Neural progenitor cell (in vitro differentiated cells): ENCODE results near the gene MACROD2. TPM values are rescaled to one million over a fixed set of nuclear protein-coding genes. Genes with fewer than 3 reads are reported as not detected.
A peak's percentile ranks its signal among the peaks of the same experiment; 100 is the strongest.

Experiments
- DNase-seq: peaks from one replicate; pipeline ENCODE4 v3.0.0-alpha.2; 2016; ENCODE audit warnings: low spot score
- H2AFZ ChIP-seq: fragments of 200-600 bp; sonication (generic); replicated peaks from 2 replicates; pipeline ENCODE4 v1.6.1; 2016; ENCODE audit warnings: antibody characterized with exemption
- H3F3A ChIP-seq: fragments of 200-600 bp; sonication (generic); 2 replicates; pipeline ENCODE4 v1.6.1; 2016; ENCODE audit warnings: antibody characterized with exemption, low read depth
- H3K27ac ChIP-seq: fragments of 200-600 bp; sonication (generic); 2 replicates; pipeline ENCODE4 v1.5.1; 2016; ENCODE audit warnings: mild to moderate bottlenecking
- H3K27me3 ChIP-seq: fragments of 200-600 bp; sonication (generic); 2 replicates; pipeline ENCODE4 v1.6.1; 2016; ENCODE audit warnings: mild to moderate bottlenecking, moderate library complexity
- H3K36me3 ChIP-seq: fragments of 200-600 bp; sonication (generic); 2 replicates; pipeline ENCODE4 v1.5.1; 2016
- H3K4me1 ChIP-seq: fragments of 200-600 bp; sonication (generic); 2 replicates; pipeline ENCODE4 v1.6.1; 2016; ENCODE audit warnings: mixed run types
- H3K4me2 ChIP-seq: fragments of 200-600 bp; sonication (generic); 2 replicates; pipeline ENCODE4 v1.6.1; 2016
- H3K4me3 ChIP-seq: fragments of 200-600 bp; sonication (generic); 2 replicates; pipeline ENCODE4 v1.5.1; 2016
- H3K79me2 ChIP-seq: fragments of 200-600 bp; sonication (generic); 2 replicates; pipeline ENCODE4 v1.6.1; 2016; ENCODE audit warnings: low read depth
- H3K9ac ChIP-seq: fragments of 200-600 bp; sonication (generic); 2 replicates; pipeline ENCODE4 v1.6.1; 2016
- H3K9me3 ChIP-seq: fragments of 200-600 bp; sonication (generic); 2 replicates; pipeline ENCODE4 v1.5.1; 2016; ENCODE audit warnings: low read depth
- H4K20me1 ChIP-seq: fragments of 200-600 bp; sonication (generic); 2 replicates; pipeline ENCODE4 v1.6.1; 2016; ENCODE audit warnings: low read depth
- H3K27ac Mint-ChIP-seq: 3 replicates; pipeline ENCODE4 v1.8.0; 2021; ENCODE audit warnings: mixed read lengths
- H3K27me3 Mint-ChIP-seq: 2 replicates; pipeline ENCODE4 v1.8.0; 2022; ENCODE audit warnings: low read depth, mild to moderate bottlenecking, inconsistent platforms, moderate library complexity, mixed read lengths; ENCODE audit not compliant: insufficient read depth
- H3K36me3 Mint-ChIP-seq: 3 replicates; pipeline ENCODE4 v1.8.0; 2021; ENCODE audit warnings: mixed read lengths
- H3K4me1 Mint-ChIP-seq: 3 replicates; pipeline ENCODE4 v1.8.0; 2021; ENCODE audit warnings: mixed read lengths
- H3K4me3 Mint-ChIP-seq: 3 replicates; pipeline ENCODE4 v1.8.0; 2021; ENCODE audit warnings: mild to moderate bottlenecking, moderate library complexity, mixed read lengths
- H3K9me3 Mint-ChIP-seq: 3 replicates; pipeline ENCODE4 v1.8.0; 2020; ENCODE audit warnings: mixed read lengths
- EZH2 ChIP-seq: fragments of 200-600 bp; sonication (generic); IDR thresholded peaks from 2 replicates; pipeline ENCODE4 v1.6.1; 2017; ENCODE audit warnings: antibody characterized with exemption, mild to moderate bottlenecking, moderate library complexity
- EZH2phosphoT487 ChIP-seq: fragments of 200-600 bp; sonication (generic); IDR thresholded peaks from 2 replicates; pipeline ENCODE4 v1.6.1; 2017; ENCODE audit warnings: antibody characterized with exemption
- total RNA-seq: library from RNA; depleted of rRNA; stranded (reverse); fragments of >200 nt; gene quantifications from 2 replicates; pipeline ENCODE4 v1.2.3, GENCODE V29; 2015; ENCODE audit warnings: low replicate concordance
- TF ChIP-seq, protein P1 (sequence below): fragments of 200-600 bp; sonication (generic); IDR thresholded peaks from 2 replicates; pipeline ENCODE4 v1.5.1; 2017; ENCODE audit warnings: antibody characterized with exemption, mild to moderate bottlenecking

MACROD2 gene
- total RNA-seq, 1 donor from 2014 or later = 11.9 TPM

DNA sequence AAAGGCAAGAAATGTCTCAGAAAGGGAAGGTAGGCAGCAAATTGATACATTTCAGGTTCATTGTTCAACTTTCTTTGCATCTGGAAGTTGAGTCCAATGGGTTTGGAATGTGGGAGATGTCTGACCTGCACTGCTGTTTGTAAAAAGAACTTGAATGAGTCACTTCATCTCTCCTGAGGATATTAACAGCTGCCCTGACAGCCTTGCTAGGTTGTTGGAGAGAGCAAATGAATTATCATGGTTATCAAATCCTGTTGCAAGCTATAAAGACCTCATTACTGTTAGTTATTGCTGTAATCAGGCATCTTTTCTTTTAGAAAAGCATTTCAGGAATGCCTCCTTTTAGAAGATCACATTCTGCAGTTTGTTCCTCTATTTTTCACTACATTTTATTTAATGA lies 365.1 kb downstream of the MACROD2 start:
- Mint-ChIP-seq H3K9me3 (peaks cover 10% of the 10 kb centered on the region), H3K27ac (no peak overlapping the region), H3K4me1 (peaks cover 5% of the 10 kb centered on the region), H3K4me3 (no peak overlapping the region), H3K36me3 (peaks cover under 1% of the 10 kb centered on the region), H3K27me3 (peaks cover 3% of the 10 kb centered on the region)
- H3K4me2 ChIP-seq = no peak overlapping the region
- no peak overlapping the region for H2AFZ ChIP-seq
- H3K4me1 ChIP-seq = no peaks in the 10 kb centered on the region
- H3K27ac ChIP-seq = no peak overlapping the region
- DNase-seq = no peak
- no peak overlapping the region for H3K4me3 ChIP-seq
- no peaks in the 10 kb centered on the region for H3K9me3 ChIP-seq
- no peak overlapping the region for H3K9ac ChIP-seq
- TF ChIP-seq, protein P1, sequence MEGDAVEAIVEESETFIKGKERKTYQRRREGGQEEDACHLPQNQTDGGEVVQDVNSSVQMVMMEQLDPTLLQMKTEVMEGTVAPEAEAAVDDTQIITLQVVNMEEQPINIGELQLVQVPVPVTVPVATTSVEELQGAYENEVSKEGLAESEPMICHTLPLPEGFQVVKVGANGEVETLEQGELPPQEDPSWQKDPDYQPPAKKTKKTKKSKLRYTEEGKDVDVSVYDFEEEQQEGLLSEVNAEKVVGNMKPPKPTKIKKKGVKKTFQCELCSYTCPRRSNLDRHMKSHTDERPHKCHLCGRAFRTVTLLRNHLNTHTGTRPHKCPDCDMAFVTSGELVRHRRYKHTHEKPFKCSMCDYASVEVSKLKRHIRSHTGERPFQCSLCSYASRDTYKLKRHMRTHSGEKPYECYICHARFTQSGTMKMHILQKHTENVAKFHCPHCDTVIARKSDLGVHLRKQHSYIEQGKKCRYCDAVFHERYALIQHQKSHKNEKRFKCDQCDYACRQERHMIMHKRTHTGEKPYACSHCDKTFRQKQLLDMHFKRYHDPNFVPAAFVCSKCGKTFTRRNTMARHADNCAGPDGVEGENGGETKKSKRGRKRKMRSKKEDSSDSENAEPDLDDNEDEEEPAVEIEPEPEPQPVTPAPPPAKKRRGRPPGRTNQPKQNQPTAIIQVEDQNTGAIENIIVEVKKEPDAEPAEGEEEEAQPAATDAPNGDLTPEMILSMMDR = no peak
- TF ChIP-seq EZH2 (no peak), EZH2phosphoT487 (no peak)
- H3K36me3 ChIP-seq = no peaks in the 10 kb centered on the region
- H4K20me1 ChIP-seq = no peaks in the 10 kb centered on the region
- H3F3A ChIP-seq = no peaks in the 10 kb centered on the region
- H3K27me3 ChIP-seq = no peaks in the 10 kb centered on the region
- no peaks in the 10 kb centered on the region for H3K79me2 ChIP-seq

DNA sequence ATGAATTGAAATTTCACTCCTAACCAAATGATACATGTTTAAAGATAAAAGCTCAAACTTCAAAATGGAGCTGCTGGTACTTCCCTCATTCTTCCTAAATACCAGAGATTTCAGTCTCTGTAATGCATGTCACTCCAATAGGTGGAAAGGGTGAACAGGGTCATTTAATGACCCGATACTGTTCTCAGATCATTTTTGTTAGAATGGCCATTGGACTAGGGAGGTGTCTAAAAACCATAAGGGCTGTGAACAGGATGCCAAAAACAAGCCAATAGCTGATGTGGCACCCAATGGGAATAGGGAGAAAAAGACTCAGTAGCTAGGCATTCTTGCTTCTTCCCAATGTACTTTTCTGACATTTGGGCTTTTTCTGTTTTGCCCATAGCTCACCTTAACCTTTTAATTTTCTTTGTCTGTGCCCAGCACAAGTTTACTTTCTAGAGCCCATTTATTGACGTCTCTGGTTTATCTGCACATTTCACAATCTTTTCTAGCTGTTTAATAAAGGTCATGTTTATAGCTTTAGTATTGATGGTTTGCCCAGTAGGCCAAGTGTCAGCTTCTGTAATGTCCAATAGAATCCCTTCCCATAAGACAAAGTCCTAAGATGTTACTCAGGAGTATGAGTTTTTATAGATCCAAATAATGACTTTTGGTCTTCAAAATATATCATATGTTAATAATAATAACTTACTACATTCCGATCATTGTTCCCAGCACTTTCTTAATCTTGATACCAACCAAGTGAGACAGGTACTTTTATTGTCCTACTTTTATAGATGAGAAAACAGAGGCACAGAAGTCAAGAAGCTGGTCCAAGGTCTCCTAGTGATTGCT lies 366.4 kb downstream of the MACROD2 start:
- Histone ChIP-seq H3K27me3 (no peaks in the 10 kb centered on the region), H3K36me3 (no peaks in the 10 kb centered on the region), H3K27ac (no peak overlapping the region), H3K4me2 (no peak overlapping the region), H4K20me1 (no peaks in the 10 kb centered on the region), H3K4me1 (no peaks in the 10 kb centered on the region), H3K9me3 (no peaks in the 10 kb centered on the region), H2AFZ (no peak overlapping the region), H3K79me2 (no peaks in the 10 kb centered on the region), H3K4me3 (no peak overlapping the region), H3K9ac (no peak overlapping the region), H3F3A (no peaks in the 10 kb centered on the region)
- Mint-ChIP-seq H3K36me3 (peaks cover 5% of the 10 kb centered on the region), H3K27me3 (peaks cover 3% of the 10 kb centered on the region), H3K9me3 (peaks cover 18% of the 10 kb centered on the region), H3K4me3 (no peak overlapping the region), H3K4me1 (no peaks in the 10 kb centered on the region), H3K27ac (no peak overlapping the region)
- no peak for TF ChIP-seq EZH2
- DNase-seq = no peak

DNA sequence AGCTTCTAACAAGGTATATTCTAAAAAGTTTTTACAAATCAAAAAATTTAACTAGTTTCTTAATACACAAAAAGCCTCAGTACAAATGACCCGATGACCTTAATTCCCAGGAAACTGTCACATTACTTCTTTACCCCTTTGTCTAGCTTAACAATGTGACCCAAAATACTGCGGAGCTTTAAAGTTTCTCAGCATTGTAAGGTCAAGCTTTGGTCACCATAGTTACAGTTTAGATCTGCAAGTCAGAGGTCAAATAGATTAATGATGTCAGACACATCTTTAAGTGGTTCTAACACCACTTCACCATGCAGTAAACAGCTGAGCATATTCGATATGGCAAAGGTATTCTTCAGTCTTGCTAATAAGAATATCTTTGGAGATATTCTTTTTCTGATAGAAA lies 378.9 kb downstream of the MACROD2 start:
- Histone ChIP-seq H3K79me2 (no peaks in the 10 kb centered on the region), H4K20me1 (no peaks in the 10 kb centered on the region), H3K9ac (no peak overlapping the region), H2AFZ (no peak overlapping the region), H3K36me3 (no peaks in the 10 kb centered on the region), H3K4me3 (peak overlapping the region; percentile 4), H3K9me3 (no peaks in the 10 kb centered on the region), H3K27me3 (no peaks in the 10 kb centered on the region), H3K4me1 (peaks cover 76% of the 10 kb centered on the region), H3F3A (peaks cover 8% of the 10 kb centered on the region), H3K27ac (no peak overlapping the region), H3K4me2 (peak overlapping the region; percentile 77)
- Mint-ChIP-seq H3K27me3 (peaks cover 5% of the 10 kb centered on the region), H3K36me3 (no peaks in the 10 kb centered on the region), H3K4me3 (peak overlapping the region; percentile 15), H3K27ac (peak overlapping the region; percentile 69), H3K9me3 (peaks cover under 1% of the 10 kb centered on the region), H3K4me1 (peaks cover 57% of the 10 kb centered on the region)
- TF ChIP-seq EZH2 = no peak
- TF ChIP-seq, protein P1 = no peak
- TF ChIP-seq EZH2phosphoT487 = no peak
- peak; percentile 86 for DNase-seq

DNA sequence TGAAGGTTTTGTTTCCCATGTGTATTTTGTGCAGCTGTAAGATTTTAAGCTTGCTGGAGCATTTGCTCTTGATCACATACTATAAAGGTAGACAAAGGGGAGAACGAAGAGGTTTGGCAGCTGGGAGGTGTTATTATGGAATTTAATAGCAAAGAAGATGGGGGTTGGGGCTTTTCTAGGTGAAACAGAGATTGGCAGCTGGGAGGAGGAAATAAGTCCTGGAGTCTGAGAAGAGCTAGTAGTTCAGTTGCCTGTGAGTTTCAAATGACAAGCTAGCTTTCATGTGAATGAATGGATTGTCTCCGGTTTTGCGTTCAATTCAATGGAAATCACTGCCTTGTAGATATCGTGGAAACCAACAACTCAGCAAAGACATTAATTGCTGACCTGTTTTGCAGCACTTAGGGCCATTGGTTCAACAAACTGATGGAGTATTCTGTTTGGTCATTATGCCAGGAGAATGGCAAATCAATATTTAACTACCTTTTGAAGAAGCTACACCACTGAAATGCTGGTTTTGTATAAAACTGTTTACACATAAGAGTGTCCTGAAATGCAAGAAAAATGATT lies 380.2 kb downstream of the MACROD2 start:
- Mint-ChIP-seq H3K27ac (peak overlapping the region; percentile 76), H3K27me3 (peaks cover 5% of the 10 kb centered on the region), H3K4me3 (peak overlapping the region; percentile 62), H3K9me3 (no peaks in the 10 kb centered on the region), H3K4me1 (peaks cover 57% of the 10 kb centered on the region), H3K36me3 (no peaks in the 10 kb centered on the region)
- Histone ChIP-seq H2AFZ (no peak overlapping the region), H3K9me3 (no peaks in the 10 kb centered on the region), H3K4me2 (peak overlapping the region; percentile 77), H3K79me2 (no peaks in the 10 kb centered on the region), H4K20me1 (no peaks in the 10 kb centered on the region), H3K27me3 (no peaks in the 10 kb centered on the region), H3K9ac (no peak overlapping the region), H3K27ac (peak overlapping the region; percentile 82), H3K36me3 (no peaks in the 10 kb centered on the region), H3F3A (peaks cover 8% of the 10 kb centered on the region), H3K4me3 (peak overlapping the region; percentile 12), H3K4me1 (peaks cover 72% of the 10 kb centered on the region)
- DNase-seq = peak; percentile 50
- TF ChIP-seq, protein P1 = no peak
- TF ChIP-seq EZH2phosphoT487 (no peak), EZH2 (no peak)
